K562 (cell line): ENCODE data around the gene SLTM. TPM values are rescaled to one million over a fixed set of nuclear protein-coding genes. Genes with fewer than 3 reads are reported as not detected.

Source experiments
- ATAC-seq: fragments of 200-7000 bp; cut with Tn5 transposase; 3 replicates; pipeline ENCODE4 v1.9.1; 2020; ENCODE audit warnings: moderate library complexity
- BruUV-seq: library from RNA; stranded (reverse); fragments of 400-500 nt; replicated peaks from 2 replicates; lab custom pipeline; 2021; lab: Mats Ljungman, UMichigan
- CTCF ChIA-PET: fragments of 300-600 bp; formaldehyde crosslinking; extraction: SDS; loops from one replicate; lab custom pipeline; 2021; ENCODE audit warnings: low intra/inter-chr PET ratio; lab: Yijun Ruan, JAX
- POLR2A ChIA-PET: fragments of 300-600, 350-650 bp; sonication (Branson Sonifier 250); formaldehyde crosslinking; extraction: SDS; loops from one replicate; lab custom pipeline; 2021; ENCODE audit warnings: antibody characterized with exemption, inconsistent platforms; lab: Yijun Ruan, JAX
- DNase-seq, 4 experiments: peaks; one replicate each; pipeline versions ENCODE4 v3.0.0 to v3.0.0-alpha.2; 2011 to 2018; ENCODE audit warnings: low spot score in 3 of 4, mixed read lengths in 3 of 4; ENCODE audit errors: extremely low read depth in 1 of 4
- FAIRE-seq: peaks from 2 replicates; lab custom pipeline; 2011; peaks lifted over from hg19 to GRCh38; lab: Jason Lieb, UNC
- H2AFZ ChIP-seq: 2 replicates; pipeline ENCODE4 v1.6.0; 2011; ENCODE audit warnings: low read depth, low read length, control low read depth, inconsistent platforms
- H3K27ac ChIP-seq: fragments of 200-600 bp; 3 replicates; pipeline ENCODE4 v1.8.0; 2011; ENCODE audit warnings: low read depth, mild to moderate bottlenecking, control low read depth, inconsistent platforms, low read length, moderate library complexity, mixed read lengths; ENCODE audit errors: extremely low read depth
- H3K27me3 ChIP-seq, 2 experiments: fragments of 300-600 bp in 1 of 2; 2 replicates in 1 of 2; 3 replicates in 1 of 2; pipeline versions ENCODE4 v1.6.0 to v1.8.0; 2011; ENCODE audit warnings: inconsistent platforms in 2 of 2, low read length in 2 of 2, mild to moderate bottlenecking in 1 of 2, mixed read lengths in 1 of 2, moderate library complexity in 1 of 2; ENCODE audit not compliant: control insufficient read depth in 2 of 2, insufficient read depth in 2 of 2
- H3K36me3 ChIP-seq: fragments of 300-600 bp; 3 replicates; pipeline ENCODE4 v1.8.0; 2011; ENCODE audit warnings: mild to moderate bottlenecking, low read length, inconsistent platforms; ENCODE audit not compliant: control insufficient read depth, insufficient read depth
- H3K4me1 ChIP-seq, 2 experiments: fragments of 200-600 bp in 1 of 2; replicated peaks in 1 of 2; 2 replicates in 1 of 2; 3 replicates in 1 of 2; pipeline versions ENCODE4 v1.5.1 to v1.8.0; 2011; ENCODE audit warnings: inconsistent platforms in 2 of 2, low read length in 2 of 2, mild to moderate bottlenecking in 1 of 2, mixed read lengths in 1 of 2, moderate library complexity in 1 of 2; ENCODE audit not compliant: control insufficient read depth in 2 of 2, insufficient read depth in 2 of 2
- H3K4me2 ChIP-seq: 2 replicates; pipeline ENCODE4 v1.6.1; 2011; ENCODE audit warnings: low read length, control low read depth, inconsistent platforms, mixed read lengths; ENCODE audit not compliant: insufficient read depth
- H3K4me3 ChIP-seq: fragments of 200-600 bp; sonication (generic), shearing (Covaris generic); 2 replicates; pipeline ENCODE4 v1.5.1; 2016; ENCODE audit warnings: control low read depth, inconsistent platforms
- H3K79me2 ChIP-seq: fragments of 200-600 bp; 3 replicates; pipeline ENCODE4 v1.8.0; 2011; ENCODE audit warnings: low read length, inconsistent platforms; ENCODE audit not compliant: control insufficient read depth, insufficient read depth
- H3K9ac ChIP-seq, 2 experiments: 2 replicates each; pipeline versions ENCODE4 v1.6.0 to v1.6.1; 2011; ENCODE audit warnings: low read depth in 2 of 2, low read length in 2 of 2, control low read depth in 1 of 2, inconsistent platforms in 1 of 2, mild to moderate bottlenecking in 1 of 2, mixed read lengths in 1 of 2; ENCODE audit not compliant: insufficient read depth in 1 of 2
- H3K9me1 ChIP-seq: one replicate; pipeline ENCODE4 v1.6.0; 2011; ENCODE audit warnings: inconsistent platforms, mild to moderate bottlenecking, low read length, moderate library complexity; ENCODE audit not compliant: control insufficient read depth, insufficient read depth
- H3K9me3 ChIP-seq: replicated peaks from 2 replicates; pipeline ENCODE4 v1.5.1; 2011; ENCODE audit warnings: low read depth, low read length, inconsistent platforms; ENCODE audit not compliant: control insufficient read depth, insufficient read depth
- H4K20me1 ChIP-seq: replicated peaks from 2 replicates; pipeline ENCODE4 v1.6.1; 2011; ENCODE audit warnings: low read length, inconsistent platforms, mixed read lengths; ENCODE audit not compliant: control insufficient read depth, insufficient read depth
- C11orf30 ChIP-seq: fragments of 450-650 bp; IDR thresholded peaks from 2 replicates; pipeline ENCODE4 v1.6.1; 2016; ENCODE audit warnings: low read depth, mild to moderate bottlenecking
- MYNN ChIP-seq, 2 experiments: sonication (generic); formaldehyde crosslinking in 1 of 2; IDR thresholded peaks; 2 replicates each; pipeline versions ENCODE4 v1.5.0 to v1.6.1; 2016 to 2020; ENCODE audit warnings: antibody characterized with exemption in 1 of 2, missing genetic modification reagents in 1 of 2
- SMARCA5 ChIP-seq: fragments of 450-650 bp; IDR thresholded peaks from 2 replicates; pipeline ENCODE4 v1.6.1; 2016
- SMC3 ChIP-seq: conservative IDR thresholded peaks from 2 replicates; pipeline ENCODE4 v1.6.1; 2011; ENCODE audit warnings: low read depth, low read length, improper control_type of control experiment; ENCODE audit not compliant: insufficient read depth
- TBP ChIP-seq: optimal IDR thresholded peaks from 2 replicates; pipeline ENCODE3; 2011; ENCODE audit warnings: low read depth, low read length, improper control_type of control experiment
- ZNF12 ChIP-seq: sonication (generic); formaldehyde crosslinking; IDR thresholded peaks from 2 replicates; pipeline ENCODE4 v1.4.0; 2020; ENCODE audit warnings: mild to moderate bottlenecking, missing genetic modification reagents
- WGBS: fragments of 100-300 bp; shearing (Covaris generic); methylation state at CpG from one replicate; pipeline ENCODE4 v1.1.6; 2016; ENCODE audit warnings: low coverage, mixed read lengths; ENCODE audit not compliant: insufficient coverage; ENCODE audit errors: missing lambda C conversion rate; 5-methylcytosine and 5-hydroxymethylcytosine counted together
- in situ Hi-C: fragments of 300-500 bp; cut with MboI; formaldehyde crosslinking; loops from 4 replicates; pipeline ENCODE4 v1.15.0; 2018; ENCODE audit warnings: inconsistent platforms, mixed read lengths
- intact Hi-C: fragments of 100-400 bp; cut with micrococcal nuclease; formaldehyde crosslinking; loops from 2 replicates; pipeline ENCODE4 v1.14.2; 2022
- polyA plus RNA-seq, 8 experiments: library from polyadenylated mRNA; depleted of rRNA in 4 of 8; stranded (reverse) in 5 of 8; unstranded in 3 of 8; fragments of >200 nt; fragmentation: Nextera tagmentation in 2 of 8; fragmentation: Illumina TruSeq in 1 of 8; extraction: Ambion mirVana in 2 of 8; extraction: Trizol in 1 of 8; gene quantifications; 2 replicates each; pipeline versions ENCODE4 v1.2.1 to v1.2.3, GENCODE V29; 2011 to 2014; ENCODE audit warnings: inconsistent platforms in 1 of 8, missing spikeins in 1 of 8
- total RNA-seq, 7 experiments: library from RNA; depleted of rRNA in 6 of 7; stranded (reverse); fragments of >200 nt in 6 of 7; fragmentation: Illumina TruSeq in 2 of 7; extraction: Trizol in 2 of 7; gene quantifications; 2 replicates each; pipeline versions ENCODE4 v1.2.1 to v1.2.3, GENCODE V29; 2011 to 2021; ENCODE audit warnings: low replicate concordance in 1 of 7
- TF ChIP-seq, protein P1 (sequence below): fragments of 250-450 bp; sonication (Bioruptor Pico); IDR thresholded peaks from 2 replicates; pipeline ENCODE4 v1.8.0; 2021; ENCODE audit warnings: moderate library complexity, mild to moderate bottlenecking, inconsistent platforms
- TF ChIP-seq, protein P2 (sequence below): sonication (generic); formaldehyde crosslinking; IDR thresholded peaks from 2 replicates; pipeline ENCODE4 v1.8.1; 2023; ENCODE audit warnings: mild to moderate bottlenecking, missing genetic modification reagents

The SLTM gene
- total and polyA plus RNA-seq, 9 of the 15 experiments (the other 6 are each of a cell fraction or from before 2014, with no cell fraction given): 39.5 to 163 (median 102) TPM

DNA sequence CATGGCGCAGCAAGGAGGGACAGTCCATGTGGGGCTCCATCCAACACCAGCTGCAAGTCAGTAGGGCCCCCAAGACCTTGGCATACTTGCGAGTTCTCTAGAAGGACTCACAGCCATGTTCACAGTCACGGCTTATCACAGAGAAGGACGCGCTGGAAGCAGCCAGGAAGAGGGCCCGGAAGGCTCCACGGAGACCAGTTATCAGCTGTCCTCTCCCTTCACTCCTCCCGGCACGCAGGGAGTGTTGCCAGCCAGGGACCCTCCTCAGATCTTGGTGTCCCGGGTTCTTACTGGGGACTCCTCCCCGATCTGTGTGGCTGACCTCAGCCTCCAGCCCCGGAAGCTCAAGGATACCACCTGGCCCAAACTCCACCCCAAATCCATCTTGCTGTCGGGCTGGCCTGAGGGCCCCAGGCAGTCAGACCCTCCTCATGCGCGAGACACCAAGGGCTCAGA, 68.0 kb downstream of the SLTM start (continued):
- TF ChIP-seq TBP (no peak), SMARCA5 (no peak), ZNF12 (CRISPR knock-in tag) (no peak), SMC3 (no peak), MYNN (IDR thresholded peaks at IDR 0.05) (no peak), MYNN (CRISPR knock-in tag; IDR thresholded peaks at IDR 0.05) (no peak)
- TF ChIP-seq, protein P1, sequence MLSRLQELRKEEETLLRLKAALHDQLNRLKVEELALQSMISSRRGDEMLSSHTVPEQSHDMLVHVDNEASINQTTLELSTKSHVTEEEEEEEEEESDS (CRISPR knock-in tag): no peak

DNA sequence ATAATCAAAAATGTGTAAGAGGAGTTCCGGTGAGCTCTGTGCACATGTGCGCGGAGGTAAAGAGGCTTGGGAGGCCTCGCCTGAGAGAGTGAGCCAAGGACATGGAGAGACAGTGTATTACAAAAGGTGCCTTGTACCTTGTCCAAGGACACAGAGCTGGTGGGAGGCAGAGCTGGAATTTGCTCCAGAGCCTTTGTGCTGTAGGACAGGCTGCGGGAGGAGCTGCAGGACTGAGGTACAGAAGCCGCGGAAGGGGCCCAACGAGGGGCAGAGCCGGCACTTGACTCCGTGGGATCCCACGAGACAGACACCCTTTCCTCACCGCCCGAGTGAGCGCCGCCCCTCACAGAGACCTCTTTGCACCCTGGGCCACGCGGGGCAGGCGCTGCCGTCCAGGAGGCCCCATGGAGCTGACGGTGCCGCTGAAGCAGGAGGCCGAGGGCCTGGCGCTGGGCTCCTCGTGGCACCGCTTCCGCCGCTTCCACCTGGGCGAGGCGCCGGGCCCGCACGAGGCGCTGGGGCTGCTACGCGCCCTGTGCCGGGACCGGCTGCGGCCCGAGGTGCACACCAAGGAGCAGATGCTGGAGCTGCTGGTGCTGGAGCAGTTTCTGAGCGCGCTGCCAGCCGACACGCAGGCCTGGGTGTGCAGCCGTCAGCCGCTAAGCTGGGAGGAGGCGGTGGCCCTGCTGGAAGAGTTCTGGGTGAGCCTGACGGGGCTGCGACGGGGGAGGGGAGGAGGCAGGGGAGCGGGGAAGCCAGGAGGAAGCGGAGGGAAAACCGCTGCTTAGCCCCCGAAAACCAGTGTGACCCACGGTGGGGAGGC, 68.7 kb downstream of the SLTM start:
- no peaks in the 10 kb centered on the region for H3K27me3 ChIP-seq
- H2AFZ ChIP-seq: no peak overlapping the region
- H3K4me1 ChIP-seq: peaks cover 0 to 20% of the 10 kb centered on the region in 2 experiments; a peak in 2 of 5 replicates
- no TSS peak for BruUV-seq
- no peak overlapping the region; a peak in 1 of 4 replicates for H3K9ac ChIP-seq
- no peak for FAIRE-seq
- H3K9me1 ChIP-seq: no peaks in the 10 kb centered on the region
- in situ Hi-C loops (no loop called here), intact Hi-C loops (no loop called here)
- H3K36me3 ChIP-seq: no peaks in the 10 kb centered on the region
- H3K9me3 ChIP-seq: no peaks in the 10 kb centered on the region
- CTCF ChIA-PET: no interaction called here
- no peak overlapping the region for H3K4me2 ChIP-seq
- POLR2A ChIA-PET: interaction anchor here (0.6 to 0.9 kb wide), 4 partner anchors 12 to 360 kb away, joined by 3 to 4 read pairs (median 3); no protein-coding TSS in a partner anchor
- TF ChIP-seq, protein P2, sequence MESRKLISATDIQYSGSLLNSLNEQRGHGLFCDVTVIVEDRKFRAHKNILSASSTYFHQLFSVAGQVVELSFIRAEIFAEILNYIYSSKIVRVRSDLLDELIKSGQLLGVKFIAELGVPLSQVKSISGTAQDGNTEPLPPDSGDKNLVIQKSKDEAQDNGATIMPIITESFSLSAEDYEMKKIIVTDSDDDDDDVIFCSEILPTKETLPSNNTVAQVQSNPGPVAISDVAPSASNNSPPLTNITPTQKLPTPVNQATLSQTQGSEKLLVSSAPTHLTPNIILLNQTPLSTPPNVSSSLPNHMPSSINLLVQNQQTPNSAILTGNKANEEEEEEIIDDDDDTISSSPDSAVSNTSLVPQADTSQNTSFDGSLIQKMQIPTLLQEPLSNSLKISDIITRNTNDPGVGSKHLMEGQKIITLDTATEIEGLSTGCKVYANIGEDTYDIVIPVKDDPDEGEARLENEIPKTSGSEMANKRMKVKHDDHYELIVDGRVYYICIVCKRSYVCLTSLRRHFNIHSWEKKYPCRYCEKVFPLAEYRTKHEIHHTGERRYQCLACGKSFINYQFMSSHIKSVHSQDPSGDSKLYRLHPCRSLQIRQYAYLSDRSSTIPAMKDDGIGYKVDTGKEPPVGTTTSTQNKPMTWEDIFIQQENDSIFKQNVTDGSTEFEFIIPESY (CRISPR knock-in tag): 0 out of 2 replicates have a peak, but pooled peaks have one; percentile 65
- no peak for TF ChIP-seq C11orf30
- H3K79me2 ChIP-seq: no peaks in the 10 kb centered on the region
- H4K20me1 ChIP-seq: no peaks in the 10 kb centered on the region
- H3K4me3 ChIP-seq: no peak overlapping the region
- no peak for DNase-seq
- ATAC-seq: no peak
- 91% methylated on average over 18 of the region's 54 CpGs for WGBS
- H3K27ac ChIP-seq: no peak overlapping the region
